Islet precursor cell (in vitro differentiated cells): Measurements from ENCODE around the gene ATP23.
A peak's percentile ranks its signal among the peaks of the same experiment; 100 is the strongest.

Experiments used
- DNase-seq: peaks from one replicate; pipeline ENCODE4 v3.0.0-alpha.2; 2018

ATP23 gene

GRCh38 chr12:57941165-57941894, at the start of gene ATP23:
Gene ATP23 (plus strand): TSS chr12:57941567. CDS start chr12:57941702, 135 bp downstream.
- peak; percentile 100 for DNase-seq

- no peak for DNase-seq
Measured at GRCh38 chr12:57892232-57892972, 49.0 kb upstream of the ATP23 start.

- peak; percentile 77 for DNase-seq
Measured at GRCh38 chr12:57893431-57894353, 47.7 kb upstream of the ATP23 start.

- DNase-seq = peak; percentile 35
Measured at GRCh38 chr12:57894399-57895292, 46.7 kb upstream of the ATP23 start.

GRCh38 chr12:57895389-57896114, 45.8 kb upstream of the ATP23 start:
- DNase-seq = no peak

GRCh38 chr12:57896115-57896433, 45.3 kb upstream of the ATP23 start:
- no peak for DNase-seq

GRCh38 chr12:57896434-57897201, 44.7 kb upstream of the ATP23 start:
- peak; percentile 82 for DNase-seq

GRCh38 chr12:57897286-57897974, 43.9 kb upstream of the ATP23 start:
- no peak for DNase-seq

- no peak for DNase-seq
Measured at GRCh38 chr12:57898308-57898970, 42.9 kb upstream of the ATP23 start.

- no peak for DNase-seq
Measured at GRCh38 chr12:57899010-57899662, 42.2 kb upstream of the ATP23 start.

GRCh38 chr12:57902478-57902969, 38.8 kb upstream of the ATP23 start:
- no peak for DNase-seq

GRCh38 chr12:57904426-57904825, 36.9 kb upstream of the ATP23 start:
- DNase-seq = no peak

GRCh38 chr12:57904848-57905811, 36.2 kb upstream of the ATP23 start:
- peak; percentile 96 for DNase-seq

GRCh38 chr12:57905812-57906475, 35.4 kb upstream of the ATP23 start:
- no peak for DNase-seq

- no peak for DNase-seq
Measured at GRCh38 chr12:57906821-57907220, 34.5 kb upstream of the ATP23 start.

GRCh38 chr12:57907281-57907680, 34.1 kb upstream of the ATP23 start:
- DNase-seq = no peak

GRCh38 chr12:57908511-57908910, 32.9 kb upstream of the ATP23 start:
- DNase-seq = no peak
